Measurements from ENCODE around the gene COL5A1.

The COL5A1 gene

DNA sequence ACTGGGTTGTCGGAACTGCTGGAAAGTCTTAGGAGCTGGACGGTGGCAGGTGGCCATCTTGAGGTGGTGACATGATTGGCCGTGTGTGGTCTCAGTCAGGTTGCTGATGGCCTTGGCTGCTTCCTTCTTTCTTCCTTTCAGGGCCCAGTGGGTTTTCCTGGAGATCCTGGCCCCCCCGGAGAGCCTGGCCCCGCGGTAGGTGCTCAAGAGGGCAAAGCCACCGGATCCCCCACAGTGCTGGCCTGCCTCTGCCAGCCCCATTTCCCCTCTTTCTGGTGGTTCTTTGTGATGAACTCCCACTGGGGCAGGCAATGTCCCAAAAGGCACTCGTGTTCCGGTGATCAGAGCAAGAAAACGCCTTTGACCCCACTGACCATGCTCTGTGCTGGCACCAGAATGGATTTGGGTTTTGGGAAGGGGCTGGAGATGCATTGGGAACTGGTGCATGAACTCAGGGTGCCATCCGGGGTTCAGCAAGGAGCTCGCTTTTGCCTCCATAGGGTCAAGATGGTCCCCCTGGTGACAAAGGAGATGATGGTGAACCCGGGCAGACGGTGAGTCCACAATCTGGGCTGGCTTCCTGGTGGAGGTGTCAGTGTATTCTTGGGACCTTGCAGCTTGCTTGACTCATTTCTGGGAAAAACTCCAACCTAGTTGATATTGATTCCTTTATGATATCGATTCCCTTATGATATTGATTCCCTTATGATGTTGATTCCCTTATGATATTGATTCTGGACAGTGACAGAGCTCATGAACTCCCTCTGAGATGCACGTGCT, 174.0 kb downstream of the COL5A1 start:
- Histone ChIP-seq H3K4me3 (ENCODE audit: low read depth in 1 of 2, low read length in 1 of 2) (no peak overlapping the region), H3K36me3 (no peaks in the 10 kb centered on the region), H3K4me1 (ENCODE audit: control insufficient read depth in 1 of 2, insufficient read depth in 1 of 2, low read depth in 1 of 2, low read length in 1 of 2) (no peaks in the 10 kb centered on the region), H3K27ac (no peak overlapping the region), H3K27me3 (no peaks in the 10 kb centered on the region), H3K9me3 (no peaks in the 10 kb centered on the region)
- TF ChIP-seq, protein P1, sequence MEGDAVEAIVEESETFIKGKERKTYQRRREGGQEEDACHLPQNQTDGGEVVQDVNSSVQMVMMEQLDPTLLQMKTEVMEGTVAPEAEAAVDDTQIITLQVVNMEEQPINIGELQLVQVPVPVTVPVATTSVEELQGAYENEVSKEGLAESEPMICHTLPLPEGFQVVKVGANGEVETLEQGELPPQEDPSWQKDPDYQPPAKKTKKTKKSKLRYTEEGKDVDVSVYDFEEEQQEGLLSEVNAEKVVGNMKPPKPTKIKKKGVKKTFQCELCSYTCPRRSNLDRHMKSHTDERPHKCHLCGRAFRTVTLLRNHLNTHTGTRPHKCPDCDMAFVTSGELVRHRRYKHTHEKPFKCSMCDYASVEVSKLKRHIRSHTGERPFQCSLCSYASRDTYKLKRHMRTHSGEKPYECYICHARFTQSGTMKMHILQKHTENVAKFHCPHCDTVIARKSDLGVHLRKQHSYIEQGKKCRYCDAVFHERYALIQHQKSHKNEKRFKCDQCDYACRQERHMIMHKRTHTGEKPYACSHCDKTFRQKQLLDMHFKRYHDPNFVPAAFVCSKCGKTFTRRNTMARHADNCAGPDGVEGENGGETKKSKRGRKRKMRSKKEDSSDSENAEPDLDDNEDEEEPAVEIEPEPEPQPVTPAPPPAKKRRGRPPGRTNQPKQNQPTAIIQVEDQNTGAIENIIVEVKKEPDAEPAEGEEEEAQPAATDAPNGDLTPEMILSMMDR (IDR thresholded peaks at IDR 0.05): no peak

GRCh38 chr9:134816264-134816663, 174.7 kb downstream of the COL5A1 start:
- no peaks in the 10 kb centered on the region for H3K9me3 ChIP-seq
- H3K27me3 ChIP-seq: no peaks in the 10 kb centered on the region
- TF ChIP-seq, protein P1 (IDR thresholded peaks at IDR 0.05): no peak
- no peaks in the 10 kb centered on the region for H3K4me1 ChIP-seq (ENCODE audit: control insufficient read depth in 1 of 2, insufficient read depth in 1 of 2, low read depth in 1 of 2, low read length in 1 of 2)
- H3K36me3 ChIP-seq: no peaks in the 10 kb centered on the region
- H3K4me3 ChIP-seq (ENCODE audit: low read depth in 1 of 2, low read length in 1 of 2): no peak overlapping the region
- no peak overlapping the region for H3K27ac ChIP-seq

DNA sequence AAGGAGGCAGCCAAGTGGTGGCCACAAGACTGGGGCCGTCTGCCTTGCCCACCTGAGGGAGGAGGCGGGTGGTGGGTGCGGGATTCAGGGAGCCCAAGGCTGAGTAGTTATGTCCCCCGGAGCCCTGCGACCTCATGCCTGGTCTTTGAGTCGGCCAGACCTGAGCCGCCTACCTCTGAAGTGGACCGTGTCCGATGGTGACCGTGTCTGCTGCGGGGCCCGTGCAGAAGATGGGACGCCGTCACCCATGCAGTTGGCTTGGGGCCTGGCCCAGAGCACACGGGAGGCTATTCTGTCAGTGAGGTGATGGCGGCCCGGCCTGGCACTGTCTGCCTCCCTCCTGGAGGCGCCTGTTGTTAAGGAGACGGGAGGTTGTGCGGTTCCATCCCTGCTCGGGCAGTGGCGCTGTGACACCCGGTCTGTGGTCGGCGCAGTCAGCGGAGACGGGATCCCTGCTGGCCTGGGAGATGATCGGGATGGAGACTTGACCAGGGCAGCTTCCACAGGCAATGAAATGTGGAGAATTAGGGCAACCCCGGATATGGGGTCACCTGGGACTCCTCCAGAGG, 176.5 kb downstream of the COL5A1 start:
- Histone ChIP-seq H3K4me3 (ENCODE audit: low read depth in 1 of 2, low read length in 1 of 2) (no peak overlapping the region), H3K4me1 (ENCODE audit: control insufficient read depth in 1 of 2, insufficient read depth in 1 of 2, low read depth in 1 of 2, low read length in 1 of 2) (no peaks in the 10 kb centered on the region), H3K36me3 (no peaks in the 10 kb centered on the region), H3K9me3 (no peaks in the 10 kb centered on the region), H3K27me3 (no peaks in the 10 kb centered on the region), H3K27ac (no peak overlapping the region)
- TF ChIP-seq, protein P1 (IDR thresholded peaks at IDR 0.05): no peak

GRCh38 chr9:134818591-134818990, 177.0 kb downstream of the COL5A1 start:
- Histone ChIP-seq H3K4me3 (ENCODE audit: low read depth in 1 of 2, low read length in 1 of 2) (no peak overlapping the region), H3K4me1 (ENCODE audit: control insufficient read depth in 1 of 2, insufficient read depth in 1 of 2, low read depth in 1 of 2, low read length in 1 of 2) (no peaks in the 10 kb centered on the region), H3K9me3 (no peaks in the 10 kb centered on the region), H3K27me3 (no peaks in the 10 kb centered on the region), H3K36me3 (no peaks in the 10 kb centered on the region), H3K27ac (no peak overlapping the region)
- TF ChIP-seq, protein P1 (IDR thresholded peaks at IDR 0.05): no peak

DNA sequence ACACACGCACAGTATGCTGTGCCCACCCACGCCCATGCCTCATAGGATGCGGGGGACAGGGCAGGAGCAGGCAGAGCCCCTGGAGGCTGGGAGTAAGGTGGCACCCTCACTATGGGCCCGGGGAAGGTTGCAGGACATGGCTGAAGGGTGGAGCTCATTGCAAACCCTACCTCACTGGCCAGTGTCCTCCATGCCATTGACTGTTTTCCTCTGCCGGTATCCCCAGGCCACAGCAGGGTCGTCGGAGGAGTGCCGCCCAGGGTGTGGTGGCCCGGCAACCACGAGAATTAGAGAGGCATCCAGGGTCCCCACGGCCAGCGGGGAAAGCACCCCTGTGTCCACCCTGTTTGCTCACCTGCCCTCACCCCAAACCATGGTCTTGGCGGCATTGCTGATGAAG, 179.3 kb downstream of the COL5A1 start:
- Histone ChIP-seq H3K27me3 (no peaks in the 10 kb centered on the region), H3K36me3 (no peaks in the 10 kb centered on the region), H3K4me1 (ENCODE audit: control insufficient read depth in 1 of 2, insufficient read depth in 1 of 2, low read depth in 1 of 2, low read length in 1 of 2) (no peaks in the 10 kb centered on the region), H3K4me3 (ENCODE audit: low read depth in 1 of 2, low read length in 1 of 2) (no peak overlapping the region), H3K9me3 (no peaks in the 10 kb centered on the region), H3K27ac (no peak overlapping the region)
- TF ChIP-seq, protein P1 (IDR thresholded peaks at IDR 0.05): no peak

All from neutrophil (primary cell).